ENCODE measurements around the gene KIFC1.

- TF ChIP-seq CTCF (IDR thresholded peaks at IDR 0.05) (no peak), POLR2A (IDR thresholded peaks at IDR 0.05) (no peak)
Observed at GRCh38 chr6:33431880-33432541, 40.4 kb downstream of the KIFC1 start.

All from thyroid gland (tissue), 4 donors.